ENCODE measurements around the gene NEURL3.
A peak's percentile ranks its signal among the peaks of the same experiment; 100 is the strongest.
"Not testable (repeated sequence)": the region's sequence is repeated elsewhere in the genome, so short reads cannot be mapped to it uniquely, and the experiment has no call there.

Gene NEURL3

GRCh38 chr2:96485751-96486651 is 19.2 kb downstream of the NEURL3 start:
- DNase-seq (ENCODE audit: low read depth): peak; percentile 84

GRCh38 chr2:96485350-96485749 is 19.8 kb downstream of the NEURL3 start:
- DNase-seq (ENCODE audit: low read depth): no peak

- DNase-seq (ENCODE audit: low read depth): no peak
Measured at GRCh38 chr2:96484091-96484490, 21.1 kb downstream of the NEURL3 start.

DNA sequence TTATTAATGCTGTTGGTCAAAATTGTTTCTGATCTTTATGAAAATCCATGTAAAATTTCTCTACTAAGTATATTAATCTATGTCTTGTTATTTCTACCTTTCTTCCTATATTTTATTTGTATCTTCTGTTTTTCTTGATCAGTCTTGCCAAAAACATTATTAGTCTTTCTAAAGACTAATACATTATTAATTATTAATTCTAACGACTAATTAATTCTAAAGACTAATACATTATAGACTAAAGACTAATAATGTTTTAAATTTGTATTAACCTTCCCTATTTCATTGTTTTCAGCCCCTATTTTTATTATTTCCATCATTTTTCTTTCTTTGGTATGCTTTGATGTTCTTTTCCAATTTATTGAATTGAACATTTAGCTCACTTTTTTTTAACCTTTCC is 27.7 kb downstream of the NEURL3 start:
- DNase-seq (ENCODE audit: low read depth): no peak

GRCh38 chr2:96471772-96472171 is 33.4 kb downstream of the NEURL3 start:
- no peak for DNase-seq (ENCODE audit: low read depth)

DNA sequence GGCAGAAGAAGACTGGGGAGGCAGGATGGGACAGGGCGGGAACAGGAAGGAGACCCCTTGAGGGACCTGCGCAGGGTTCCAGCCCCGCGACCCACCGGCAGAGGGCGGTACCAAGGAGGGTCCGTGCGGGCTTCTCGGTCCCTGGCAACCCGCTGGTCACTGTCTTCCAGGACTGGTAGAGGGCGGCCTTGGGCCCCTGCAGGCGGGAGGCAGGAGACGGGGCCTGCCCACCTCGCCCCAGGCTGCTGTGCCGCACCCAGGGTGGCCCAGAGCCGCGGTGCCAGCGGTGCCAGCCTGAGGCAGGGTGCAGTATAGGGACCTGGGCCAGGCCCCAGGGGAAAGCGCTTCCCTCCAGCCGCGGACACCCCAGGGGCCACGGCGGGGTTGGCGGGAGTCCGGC is 34.5 kb downstream of the NEURL3 start:
- DNase-seq (ENCODE audit: low read depth): peak; percentile 14

- no peak for DNase-seq (ENCODE audit: low read depth)
Measured at GRCh38 chr2:96470109-96470508, 35.0 kb downstream of the NEURL3 start.

GRCh38 chr2:96468904-96469303 is 36.3 kb downstream of the NEURL3 start:
- no peak for DNase-seq (ENCODE audit: low read depth)

GRCh38 chr2:96464651-96465050 is 40.5 kb downstream of the NEURL3 start:
- DNase-seq (ENCODE audit: low read depth): no peak

DNA sequence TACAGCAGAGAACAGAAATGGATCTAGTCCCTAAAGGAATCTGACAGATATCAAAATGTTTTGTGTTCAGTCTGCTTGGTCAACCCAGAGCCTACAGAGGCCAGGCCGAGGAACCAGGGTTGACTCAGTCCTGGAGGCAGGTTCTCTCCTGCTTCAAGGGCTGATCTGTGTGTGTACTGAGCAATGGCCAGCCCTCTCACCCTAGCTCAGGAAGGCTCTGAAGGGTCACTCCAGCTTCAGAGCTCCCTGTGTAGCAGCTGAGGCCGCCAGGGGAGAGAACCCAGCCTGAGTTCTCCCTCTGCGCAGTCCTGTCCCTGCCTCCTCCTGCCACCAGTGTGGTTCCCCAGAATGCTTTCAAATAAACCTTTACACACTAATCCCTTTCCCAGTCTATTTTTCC is 41.1 kb downstream of the NEURL3 start:
- no peak for DNase-seq (ENCODE audit: low read depth)

DNA sequence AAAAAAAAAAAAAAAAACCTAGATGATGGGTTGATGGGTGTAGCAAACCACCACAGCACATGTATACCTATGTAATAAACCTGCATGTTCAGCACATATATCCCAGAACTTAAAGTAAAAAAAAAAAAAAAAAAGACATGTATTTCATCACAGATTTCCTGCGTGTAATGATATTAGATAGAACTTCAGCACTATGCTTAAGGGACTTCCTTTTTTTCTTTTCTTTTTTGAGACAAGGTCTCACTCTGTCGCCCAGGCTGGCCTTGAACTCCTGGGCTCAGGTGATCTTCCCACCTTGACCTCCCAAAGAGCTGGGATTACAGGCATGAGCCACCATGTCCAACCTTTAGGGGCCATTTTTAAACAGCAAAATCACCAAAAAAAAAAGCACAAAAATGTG is 42.0 kb downstream of the NEURL3 start:
- no peak for DNase-seq (ENCODE audit: low read depth)

GRCh38 chr2:96461616-96462015 is 43.5 kb downstream of the NEURL3 start:
- DNase-seq (ENCODE audit: low read depth): not testable (repeated sequence)

- no peak for DNase-seq (ENCODE audit: low read depth)
Measured at GRCh38 chr2:96452053-96452452, 53.1 kb downstream of the NEURL3 start.

DNA sequence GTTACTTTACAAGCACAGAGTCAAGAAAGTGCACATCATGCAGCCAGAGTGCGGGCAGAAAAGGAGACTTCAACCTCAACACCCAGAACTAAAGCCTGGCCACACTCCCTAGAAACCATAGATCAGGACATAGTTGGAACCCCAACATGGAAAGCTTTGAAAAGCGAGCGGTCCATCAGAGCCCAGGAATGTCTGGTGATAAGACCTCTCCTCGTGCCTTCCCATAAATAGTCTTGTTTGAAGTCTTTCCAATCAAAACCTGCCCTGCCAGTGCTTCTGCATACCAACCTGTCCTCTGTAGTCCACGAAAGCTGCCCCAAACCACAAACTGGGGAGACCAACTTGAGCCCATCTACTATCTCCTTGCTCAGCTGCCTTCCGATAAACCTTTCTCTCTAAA is 55.5 kb downstream of the NEURL3 start:
- no peak for DNase-seq (ENCODE audit: low read depth)

DNA sequence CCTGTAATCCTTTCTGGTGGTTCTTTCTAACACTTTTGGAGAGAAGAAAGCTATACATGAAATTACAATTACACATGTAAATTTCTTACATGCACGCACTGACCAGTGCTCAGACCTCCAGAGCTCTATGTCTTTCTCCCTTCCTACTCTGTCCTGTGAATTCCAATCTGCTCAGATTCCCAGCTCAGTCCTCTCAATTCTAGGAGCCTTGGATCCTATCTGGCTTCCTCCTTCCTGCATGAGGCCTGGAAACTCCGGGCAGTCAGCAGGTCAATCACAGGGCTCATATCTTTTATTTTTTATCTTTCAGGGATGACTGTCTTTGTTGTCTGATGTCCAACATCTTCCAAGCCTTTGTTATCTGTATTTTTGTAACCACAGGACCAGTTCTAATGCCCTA is 56.0 kb downstream of the NEURL3 start:
- no peak for DNase-seq (ENCODE audit: low read depth)

DNA sequence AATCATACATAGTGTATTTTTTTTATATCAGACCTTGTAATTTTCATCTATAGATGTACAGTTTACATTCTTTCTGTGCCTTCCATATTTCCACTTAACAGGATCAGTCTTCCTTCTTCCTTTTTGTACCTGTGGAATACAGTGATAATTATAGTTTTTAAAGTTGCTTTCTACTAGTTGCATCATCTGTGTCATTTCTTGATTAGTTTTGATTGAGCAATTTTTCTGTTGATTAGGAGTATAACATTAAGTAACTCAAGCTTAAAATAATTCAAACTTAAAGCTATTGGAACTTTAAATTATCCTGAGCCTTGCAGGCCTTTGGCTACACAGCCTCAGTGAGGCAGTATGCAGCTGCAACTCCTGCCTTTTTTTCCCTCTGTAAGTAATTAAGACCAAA is 57.4 kb downstream of the NEURL3 start:
- DNase-seq (ENCODE audit: low read depth): no peak
